GM19468 (cell line): Measurements from ENCODE around the gene PHYHD1.

Experiments used
- ATAC-seq: cut with Tn5 transposase; IDR thresholded peaks from one replicate; pipeline ENCODE4 v1.9.1; 2021; ENCODE audit warnings: mild to moderate bottlenecking, moderate library complexity, moderate number of reproducible peaks; ENCODE audit not compliant: unreplicated experiment; ENCODE audit errors: extremely low read depth

Gene PHYHD1

GRCh38 chr9:128920381-128921058, at the start of gene PHYHD1:
Gene PHYHD1, plus strand, starts transcription at chr9:128920982. Its CDS starts 1,342 bp downstream, at chr9:128922324.
- no peak for ATAC-seq

DNA sequence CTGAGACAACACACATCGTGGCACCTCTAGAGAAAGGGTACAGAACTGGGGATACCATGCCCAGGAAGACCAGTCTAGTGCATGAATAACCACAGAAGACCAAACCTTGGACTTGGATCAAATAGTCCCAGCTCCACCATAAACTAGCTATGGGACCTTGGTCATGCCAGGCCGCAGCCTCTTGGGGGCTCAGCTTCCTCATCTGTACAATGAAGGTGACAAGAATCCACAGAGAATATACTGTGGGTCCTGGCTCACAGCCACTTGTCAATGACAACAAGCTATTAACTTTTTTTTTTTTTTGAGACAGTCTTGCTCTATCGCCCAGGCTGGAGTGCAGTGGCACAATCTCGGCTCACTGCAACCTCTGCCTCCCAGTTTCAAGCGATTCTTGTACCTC, 42.9 kb upstream of the PHYHD1 start:
- no peak for ATAC-seq

GRCh38 chr9:128881884-128882676, 38.7 kb upstream of the PHYHD1 start, which contains the start of the genes KYAT1 and LRRC8A:
Gene KYAT1, minus strand, starts transcription at chr9:128881950. Its CDS starts 36,545 bp downstream, at chr9:128845405.
Gene LRRC8A, plus strand, starts transcription at chr9:128882133. Its CDS starts 25,032 bp downstream, at chr9:128907165.
- peak; percentile 82 for ATAC-seq

DNA sequence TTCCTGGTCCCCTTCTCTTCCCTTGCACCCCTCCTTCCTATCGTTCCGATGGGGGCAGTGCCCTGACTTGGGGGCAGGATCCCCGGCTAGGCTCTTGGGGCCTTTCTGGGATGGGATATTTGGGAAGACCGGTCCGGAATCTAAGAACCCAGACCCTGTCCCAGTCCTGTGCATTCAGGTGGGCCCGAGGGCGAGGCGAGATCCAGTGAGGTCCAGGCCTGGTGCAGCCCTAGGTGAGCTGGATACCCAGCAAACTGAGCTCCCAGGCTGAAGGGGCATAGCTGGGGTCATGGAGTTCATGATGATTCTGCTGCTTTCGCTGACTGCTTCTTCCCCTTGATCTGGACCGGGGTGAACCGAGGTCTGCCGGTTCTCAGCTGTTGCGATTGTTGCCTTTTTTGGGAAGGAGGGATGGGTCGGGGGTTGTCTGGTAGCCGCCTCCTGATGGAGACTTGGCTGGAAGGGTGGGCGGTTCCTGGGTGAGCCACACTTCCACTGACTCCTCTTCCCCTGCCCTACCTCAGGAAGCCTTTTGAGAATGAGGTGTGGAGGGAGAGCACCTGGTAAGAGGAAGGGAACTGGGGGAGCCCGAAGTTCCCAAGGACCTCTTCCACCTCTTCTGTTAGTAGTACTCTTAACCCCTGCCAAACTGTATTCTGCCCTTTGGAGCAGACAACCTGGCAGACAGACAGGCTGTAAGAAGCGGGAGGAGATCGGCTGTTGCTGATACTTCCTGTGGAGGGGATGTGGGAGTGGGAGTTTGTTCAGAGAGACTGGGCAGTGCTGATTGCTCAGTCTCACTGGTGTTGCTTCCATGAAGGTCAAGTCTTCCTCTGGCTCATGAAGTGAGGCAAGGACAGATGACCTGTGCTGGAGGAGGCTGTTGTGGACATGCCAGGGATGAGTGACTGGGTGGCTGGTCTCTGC, 37.8 kb upstream of the PHYHD1 start:
- ATAC-seq: no peak

- no peak for ATAC-seq
Observed at GRCh38 chr9:128884164-128884563, 36.6 kb upstream of the PHYHD1 start.

GRCh38 chr9:128885376-128885775, 35.4 kb upstream of the PHYHD1 start:
- ATAC-seq: no peak

- ATAC-seq: no peak
Observed at GRCh38 chr9:128885798-128886197, 35.0 kb upstream of the PHYHD1 start.

DNA sequence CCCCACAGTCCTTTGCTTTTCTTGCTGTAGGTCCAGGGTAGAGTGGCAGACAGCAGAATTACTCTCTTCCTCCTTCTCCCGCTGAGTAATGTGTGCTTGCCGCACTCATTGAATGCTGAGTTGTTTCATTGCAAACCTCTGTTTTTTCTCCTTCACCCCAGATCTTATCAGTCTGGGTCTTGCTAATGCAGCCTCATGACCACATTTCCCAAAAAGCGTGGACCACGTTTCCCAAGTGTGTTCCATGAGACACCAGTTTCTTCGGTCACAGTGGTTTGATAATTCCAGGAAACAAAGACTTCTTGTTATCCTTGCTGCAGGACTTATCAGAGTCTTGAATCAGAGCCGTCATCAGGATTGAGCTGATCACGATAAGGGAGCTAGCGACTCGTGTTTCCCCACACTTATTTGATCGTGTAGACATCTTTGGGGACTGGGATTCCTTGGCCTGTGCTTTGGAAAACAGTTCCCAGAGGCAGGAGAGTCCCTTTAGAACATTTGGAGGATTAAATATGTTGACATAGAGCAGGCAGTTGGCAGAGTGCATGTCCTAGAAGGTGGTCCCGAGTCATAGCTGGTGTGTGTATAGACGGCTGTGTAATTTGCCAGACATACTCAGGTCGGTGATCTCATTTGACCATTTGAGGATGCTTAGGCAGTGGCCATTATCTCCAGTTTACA, 34.4 kb upstream of the PHYHD1 start:
- no peak for ATAC-seq

DNA sequence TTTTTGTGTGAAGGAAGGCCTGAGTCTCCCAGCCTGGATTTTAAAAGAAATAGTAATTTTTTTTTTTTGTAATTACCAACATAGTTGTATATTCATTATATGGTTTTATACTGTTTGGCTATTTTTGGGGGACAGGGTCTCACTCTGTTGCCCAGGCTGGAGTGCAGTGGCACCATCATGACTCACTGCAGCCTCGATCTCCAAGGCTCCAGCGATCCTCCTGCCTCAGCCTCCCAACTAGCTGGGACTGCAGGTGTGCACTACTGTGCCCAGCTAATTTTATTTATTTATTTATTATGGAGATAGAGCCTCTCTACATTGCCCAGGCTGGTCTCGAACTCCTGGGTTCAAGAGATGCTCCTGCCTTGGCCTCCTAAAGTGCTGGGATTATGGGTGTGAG, 33.7 kb upstream of the PHYHD1 start:
- no peak for ATAC-seq

GRCh38 chr9:128887914-128888350, 32.9 kb upstream of the PHYHD1 start:
- no peak for ATAC-seq

GRCh38 chr9:128891321-128892220, 29.2 kb upstream of the PHYHD1 start:
- no peak for ATAC-seq

GRCh38 chr9:128892221-128892921, 28.4 kb upstream of the PHYHD1 start:
- no peak for ATAC-seq

DNA sequence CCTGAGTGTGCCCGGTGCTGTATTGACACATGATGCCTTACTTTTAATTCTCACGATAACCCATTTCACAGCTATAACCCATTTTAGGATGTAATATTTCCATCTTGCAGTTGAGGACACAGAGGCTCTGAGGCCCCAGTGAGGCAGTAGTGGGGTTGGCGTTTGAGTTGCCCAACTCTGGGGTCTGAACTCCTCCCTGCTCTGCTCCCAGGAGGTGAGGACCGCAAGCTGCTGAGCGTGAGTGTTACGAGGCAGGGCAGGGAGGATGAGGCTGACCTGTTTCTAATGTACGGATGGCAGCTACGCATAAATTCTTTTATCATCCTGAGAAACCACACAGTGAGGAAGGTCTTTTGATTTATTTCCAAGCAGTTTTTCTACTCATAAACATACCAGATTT, 27.4 kb upstream of the PHYHD1 start:
- ATAC-seq: no peak

DNA sequence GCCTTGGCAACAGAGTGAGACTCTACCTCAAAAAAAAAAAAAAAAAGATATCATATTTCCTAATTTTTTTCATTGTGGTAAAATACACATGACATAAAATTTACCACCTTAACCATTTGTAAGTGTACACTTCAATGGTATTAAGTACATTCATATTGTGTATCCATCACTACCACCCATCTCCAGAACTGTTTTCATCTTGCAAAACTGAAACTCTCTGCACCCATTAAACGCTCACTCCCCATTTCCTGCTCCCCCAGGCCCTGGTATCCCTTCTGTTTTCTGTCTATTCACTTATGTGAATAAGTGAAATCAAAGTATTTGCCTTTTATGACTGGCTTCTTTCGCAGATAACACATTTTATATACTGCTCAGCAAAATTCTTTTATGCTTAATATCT, 26.0 kb upstream of the PHYHD1 start:
- ATAC-seq: no peak

- no peak for ATAC-seq
Observed at GRCh38 chr9:128895556-128895955, 25.2 kb upstream of the PHYHD1 start.

GRCh38 chr9:128898382-128898781, 22.4 kb upstream of the PHYHD1 start:
- no peak for ATAC-seq

DNA sequence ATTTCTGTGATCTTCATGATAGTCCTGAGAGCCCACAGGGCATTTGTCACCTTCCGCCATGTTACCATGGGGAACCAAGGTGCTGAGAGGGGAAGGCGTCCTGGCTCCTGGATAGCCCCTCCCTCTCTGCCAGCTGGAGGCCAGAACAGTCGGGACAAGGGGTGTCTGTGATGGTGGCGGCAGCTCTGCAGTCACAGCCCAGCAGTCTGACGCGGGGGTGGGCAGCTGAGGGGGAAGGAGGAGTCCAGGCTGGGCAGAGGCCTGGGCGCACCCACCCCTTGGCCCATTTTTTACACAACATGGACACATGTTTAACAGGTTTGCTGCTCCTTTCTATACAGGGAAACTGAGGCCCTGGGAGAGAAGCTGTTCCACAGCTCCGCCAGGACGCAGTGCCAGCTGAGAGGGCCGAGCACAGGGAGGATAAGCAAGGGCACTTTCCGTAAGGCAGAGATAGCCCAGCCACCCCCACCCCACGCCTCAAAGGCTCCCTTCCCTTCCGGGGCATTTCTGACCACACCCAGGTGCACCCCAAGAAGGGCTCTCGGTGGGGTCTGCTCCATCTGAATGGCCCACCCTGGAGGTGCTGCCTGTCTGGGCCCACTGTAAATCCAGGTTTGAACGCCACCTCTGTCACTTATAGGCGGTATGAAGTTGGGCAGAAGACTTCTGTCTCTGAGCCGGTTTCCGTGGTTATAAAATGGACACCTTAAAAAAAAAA, 21.8 kb upstream of the PHYHD1 start:
- ATAC-seq: no peak
